Mesothelial cell of epicardium (in vitro differentiated cells): Measurements from ENCODE around the gene CD163L1. TPM values are rescaled to one million over a fixed set of nuclear protein-coding genes. Genes with fewer than 3 reads are reported as not detected.

ENCODE experiments used
- DNase-seq, 2 experiments: peaks; one replicate each; pipeline ENCODE4 v3.0.0; 2021; ENCODE audit warnings: low spot score in 2 of 2; ENCODE audit not compliant: unreplicated experiment in 2 of 2
- H3K27ac Mint-ChIP-seq: 2 replicates; pipeline ENCODE4 v1.8.0; 2021; ENCODE audit warnings: mixed read lengths
- H3K27me3 Mint-ChIP-seq: 2 replicates; pipeline ENCODE4 v1.8.0; 2021; ENCODE audit warnings: low read depth, mixed read lengths
- H3K36me3 Mint-ChIP-seq: 2 replicates; pipeline ENCODE4 v1.8.0; 2021; ENCODE audit warnings: mixed read lengths
- H3K4me1 Mint-ChIP-seq: 2 replicates; pipeline ENCODE4 v1.8.0; 2021; ENCODE audit warnings: mixed read lengths
- H3K4me3 Mint-ChIP-seq: 2 replicates; pipeline ENCODE4 v1.8.0; 2021; ENCODE audit warnings: mild to moderate bottlenecking, moderate library complexity, mixed read lengths
- H3K9me3 Mint-ChIP-seq: 2 replicates; pipeline ENCODE4 v1.8.0; 2021; ENCODE audit warnings: mixed read lengths
- total RNA-seq: library from RNA; stranded (reverse); gene quantifications from 3 replicates; pipeline ENCODE4 v1.2.1, GENCODE V29; 2021
- TF ChIP-seq, protein P1 (sequence below): fragments of 200-600 bp; sonication (generic); IDR thresholded peaks from one replicate; pipeline ENCODE4 v1.5.0; 2021; ENCODE audit warnings: antibody characterized with exemption; ENCODE audit not compliant: unreplicated experiment

CD163L1 gene
- total RNA-seq, 1 donor from 2014 or later = 0.11 TPM

GRCh38 chr12:7399089-7399488 is 44.9 kb downstream of the CD163L1 start:
- Mint-ChIP-seq H3K4me1 (no peaks in the 10 kb centered on the region), H3K27ac (no peak overlapping the region), H3K4me3 (no peak overlapping the region), H3K36me3 (no peaks in the 10 kb centered on the region), H3K27me3 (peaks cover 36% of the 10 kb centered on the region), H3K9me3 (no peaks in the 10 kb centered on the region)
- TF ChIP-seq, protein P1, sequence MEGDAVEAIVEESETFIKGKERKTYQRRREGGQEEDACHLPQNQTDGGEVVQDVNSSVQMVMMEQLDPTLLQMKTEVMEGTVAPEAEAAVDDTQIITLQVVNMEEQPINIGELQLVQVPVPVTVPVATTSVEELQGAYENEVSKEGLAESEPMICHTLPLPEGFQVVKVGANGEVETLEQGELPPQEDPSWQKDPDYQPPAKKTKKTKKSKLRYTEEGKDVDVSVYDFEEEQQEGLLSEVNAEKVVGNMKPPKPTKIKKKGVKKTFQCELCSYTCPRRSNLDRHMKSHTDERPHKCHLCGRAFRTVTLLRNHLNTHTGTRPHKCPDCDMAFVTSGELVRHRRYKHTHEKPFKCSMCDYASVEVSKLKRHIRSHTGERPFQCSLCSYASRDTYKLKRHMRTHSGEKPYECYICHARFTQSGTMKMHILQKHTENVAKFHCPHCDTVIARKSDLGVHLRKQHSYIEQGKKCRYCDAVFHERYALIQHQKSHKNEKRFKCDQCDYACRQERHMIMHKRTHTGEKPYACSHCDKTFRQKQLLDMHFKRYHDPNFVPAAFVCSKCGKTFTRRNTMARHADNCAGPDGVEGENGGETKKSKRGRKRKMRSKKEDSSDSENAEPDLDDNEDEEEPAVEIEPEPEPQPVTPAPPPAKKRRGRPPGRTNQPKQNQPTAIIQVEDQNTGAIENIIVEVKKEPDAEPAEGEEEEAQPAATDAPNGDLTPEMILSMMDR = no peak
- DNase-seq = no peak

DNA sequence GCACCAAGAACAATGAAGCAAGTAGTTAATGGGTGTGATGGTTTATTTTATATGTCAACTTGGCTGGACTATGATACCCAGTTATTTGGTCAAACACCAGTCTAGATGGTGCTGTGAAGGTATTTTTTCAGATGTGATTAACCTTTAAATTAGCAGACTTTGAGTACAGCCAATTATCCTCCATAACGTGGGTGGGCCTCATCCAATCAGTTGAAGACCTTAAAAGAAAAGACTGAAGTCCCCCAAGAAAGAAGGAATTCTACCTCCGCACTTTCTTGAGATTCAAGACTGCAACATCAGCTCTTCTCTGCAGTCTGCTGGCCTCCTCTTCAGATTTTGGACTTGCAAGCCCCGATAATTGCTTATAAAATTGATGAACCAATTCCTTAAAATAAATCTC is 47.5 kb downstream of the CD163L1 start:
- no peak overlapping the region for H3K4me3 Mint-ChIP-seq
- peaks cover 35% of the 10 kb centered on the region for H3K27me3 Mint-ChIP-seq
- H3K4me1 Mint-ChIP-seq = no peaks in the 10 kb centered on the region
- peaks cover 19% of the 10 kb centered on the region for H3K9me3 Mint-ChIP-seq
- no peak for DNase-seq
- no peak overlapping the region for H3K27ac Mint-ChIP-seq
- no peaks in the 10 kb centered on the region for H3K36me3 Mint-ChIP-seq
- TF ChIP-seq, protein P1 = no peak

GRCh38 chr12:7395950-7396349 is 48.0 kb downstream of the CD163L1 start:
- H3K27me3 Mint-ChIP-seq = peaks cover 34% of the 10 kb centered on the region
- no peaks in the 10 kb centered on the region for H3K36me3 Mint-ChIP-seq
- no peak overlapping the region for H3K27ac Mint-ChIP-seq

GRCh38 chr12:7387289-7387688 is 56.7 kb downstream of the CD163L1 start:
- TF ChIP-seq, protein P1 = no peak
- Mint-ChIP-seq H3K27me3 (peaks cover 5% of the 10 kb centered on the region), H3K27ac (no peak overlapping the region), H3K36me3 (no peaks in the 10 kb centered on the region), H3K4me3 (no peak overlapping the region), H3K4me1 (no peaks in the 10 kb centered on the region), H3K9me3 (peaks cover 47% of the 10 kb centered on the region)
- DNase-seq = no peak

More at GRCh38 chr12:7395950-7396349, 48.0 kb downstream of the CD163L1 start:
- H3K4me3 Mint-ChIP-seq = no peak overlapping the region
- no peak for DNase-seq
- no peaks in the 10 kb centered on the region for H3K4me1 Mint-ChIP-seq
- H3K9me3 Mint-ChIP-seq = peaks cover 21% of the 10 kb centered on the region
- TF ChIP-seq, protein P1 = no peak

DNA sequence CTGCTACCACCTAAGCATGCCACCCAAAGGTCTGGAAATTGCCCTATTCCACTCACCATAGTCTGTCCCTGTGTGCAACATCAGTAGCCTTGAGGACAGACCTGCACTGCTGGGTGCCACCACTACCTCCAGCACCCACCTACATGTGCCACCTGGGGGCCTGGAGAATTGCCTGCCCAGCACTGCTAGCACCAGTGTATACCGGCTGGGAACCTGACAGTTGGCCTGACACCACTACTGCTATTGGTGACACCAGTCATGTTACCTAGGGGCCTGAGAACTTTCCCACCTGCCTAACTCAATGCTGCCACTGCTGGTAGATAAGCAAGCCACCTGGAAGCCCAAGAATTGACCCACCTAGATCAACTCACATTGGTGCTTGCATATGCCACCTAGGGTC is 60.8 kb downstream of the CD163L1 start:
- DNase-seq = no peak
- H3K9me3 Mint-ChIP-seq = peaks cover 32% of the 10 kb centered on the region
- peaks cover 2% of the 10 kb centered on the region for H3K27me3 Mint-ChIP-seq
- H3K4me3 Mint-ChIP-seq = no peak overlapping the region
- H3K4me1 Mint-ChIP-seq = no peaks in the 10 kb centered on the region
- H3K36me3 Mint-ChIP-seq = no peaks in the 10 kb centered on the region
- H3K27ac Mint-ChIP-seq = no peak overlapping the region
- TF ChIP-seq, protein P1 = no peak

DNA sequence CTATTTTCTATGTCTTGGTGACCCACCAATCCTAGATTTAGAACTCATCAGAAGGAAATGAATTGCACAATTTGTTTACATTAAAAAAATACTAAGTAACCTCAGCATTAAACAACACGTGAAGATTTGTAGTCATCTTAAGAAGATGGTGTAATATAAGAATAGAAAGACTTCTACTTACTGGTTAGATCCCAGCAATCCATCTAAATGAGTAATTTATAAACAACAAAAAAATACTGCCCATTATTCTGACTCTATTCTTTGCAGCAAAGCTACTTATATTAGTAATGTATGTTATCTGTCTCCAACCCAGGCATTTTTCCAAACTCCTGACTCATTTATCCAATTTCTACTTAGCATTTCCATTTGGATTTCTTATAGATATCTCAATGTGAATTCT is 67.8 kb downstream of the CD163L1 start:
- no peaks in the 10 kb centered on the region for H3K36me3 Mint-ChIP-seq

More for the DNA sequence above, 67.8 kb downstream of the CD163L1 start:
- H3K9me3 Mint-ChIP-seq = peaks cover under 1% of the 10 kb centered on the region
- no peak for DNase-seq
- peaks cover 13% of the 10 kb centered on the region for H3K27me3 Mint-ChIP-seq
- H3K4me1 Mint-ChIP-seq = no peaks in the 10 kb centered on the region
- no peak overlapping the region for H3K27ac Mint-ChIP-seq
- TF ChIP-seq, protein P1 = no peak
- no peak overlapping the region for H3K4me3 Mint-ChIP-seq
